Measurements from ENCODE around the gene ATP6V0A4. TPM values are rescaled to one million over a fixed set of nuclear protein-coding genes. Genes with fewer than 3 reads are reported as not detected.

Gene ATP6V0A4
- total RNA-seq, 1 experiment from 2014 or later, result not detected

- TF ChIP-seq SRF (IDR thresholded peaks at IDR 0.05; ENCODE audit: low read depth) (no peak), POLR2AphosphoS5 (IDR thresholded peaks at IDR 0.05; ENCODE audit: low read depth, low read length) (no peak), JUND (IDR thresholded peaks at IDR 0.05) (no peak), EZH2phosphoT487 (IDR thresholded peaks at IDR 0.05; ENCODE audit: borderline replicate concordance) (no peak), ATF3 (IDR thresholded peaks at IDR 0.05) (no peak), SIN3A (IDR thresholded peaks at IDR 0.05; ENCODE audit: low read depth) (no peak), SP1 (IDR thresholded peaks at IDR 0.05; ENCODE audit: low read depth) (no peak)
- TF ChIP-seq, protein P1, sequence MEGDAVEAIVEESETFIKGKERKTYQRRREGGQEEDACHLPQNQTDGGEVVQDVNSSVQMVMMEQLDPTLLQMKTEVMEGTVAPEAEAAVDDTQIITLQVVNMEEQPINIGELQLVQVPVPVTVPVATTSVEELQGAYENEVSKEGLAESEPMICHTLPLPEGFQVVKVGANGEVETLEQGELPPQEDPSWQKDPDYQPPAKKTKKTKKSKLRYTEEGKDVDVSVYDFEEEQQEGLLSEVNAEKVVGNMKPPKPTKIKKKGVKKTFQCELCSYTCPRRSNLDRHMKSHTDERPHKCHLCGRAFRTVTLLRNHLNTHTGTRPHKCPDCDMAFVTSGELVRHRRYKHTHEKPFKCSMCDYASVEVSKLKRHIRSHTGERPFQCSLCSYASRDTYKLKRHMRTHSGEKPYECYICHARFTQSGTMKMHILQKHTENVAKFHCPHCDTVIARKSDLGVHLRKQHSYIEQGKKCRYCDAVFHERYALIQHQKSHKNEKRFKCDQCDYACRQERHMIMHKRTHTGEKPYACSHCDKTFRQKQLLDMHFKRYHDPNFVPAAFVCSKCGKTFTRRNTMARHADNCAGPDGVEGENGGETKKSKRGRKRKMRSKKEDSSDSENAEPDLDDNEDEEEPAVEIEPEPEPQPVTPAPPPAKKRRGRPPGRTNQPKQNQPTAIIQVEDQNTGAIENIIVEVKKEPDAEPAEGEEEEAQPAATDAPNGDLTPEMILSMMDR (IDR thresholded peaks at IDR 0.05 in 2 of 3, conservative IDR thresholded peaks at IDR 0.05 in 1 of 3; ENCODE audit: borderline replicate concordance in 1 of 3, insufficient read depth in 1 of 3, low read depth in 2 of 3, low read length in 2 of 3), result no peak
- H3K36me3 ChIP-seq (ENCODE audit: control insufficient read depth in 1 of 2, insufficient read depth in 2 of 2, low read length in 2 of 2), result no peaks in the 10 kb centered on the region
- ATAC-seq, result no peak
- no peak overlapping the region for H3K27ac ChIP-seq (ENCODE audit: low read depth, low read length)
- no peak overlapping the region for H2AFZ ChIP-seq (ENCODE audit: low read depth, low read length, poor library complexity, severe bottlenecking)
- H3K4me3 ChIP-seq (replicated peaks in 1 of 2; ENCODE audit: low read depth in 1 of 2, low read length in 2 of 2), result no peak overlapping the region
- no peaks in the 10 kb centered on the region for H4K20me1 ChIP-seq (ENCODE audit: insufficient read depth)
- H3K4me1 ChIP-seq (ENCODE audit: control insufficient read depth in 1 of 2, insufficient read depth in 2 of 2, low read length in 2 of 2), result no peaks in the 10 kb centered on the region
- ChIA-PET POLR2A (no interaction called here), RAD21 (ENCODE audit: low non-redundant PET in 1 of 2, low total read pairs in 2 of 2, uncharacterized antibody in 2 of 2, unreplicated experiment in 2 of 2) (no interaction called here), CTCF (no interaction called here)
- no peaks in the 10 kb centered on the region for H3K27me3 ChIP-seq (ENCODE audit: insufficient read depth, low read length)
- no TSS peak for BruUV-seq (replicated peaks)
- no peaks in the 10 kb centered on the region for H3K9me3 ChIP-seq (ENCODE audit: control insufficient read depth in 1 of 2, insufficient read depth in 1 of 2, low read depth in 1 of 2, low read length in 2 of 2)
- no peaks in the 10 kb centered on the region for H3K9me2 ChIP-seq (ENCODE audit: insufficient read depth)
- intact Hi-C loops (cut with micrococcal nuclease), result no loop called here
- H3K9ac ChIP-seq (ENCODE audit: low read length), result no peak overlapping the region
- H3K79me2 ChIP-seq (ENCODE audit: insufficient read depth, low read length), result no peaks in the 10 kb centered on the region
- no peak overlapping the region for H3K4me2 ChIP-seq (ENCODE audit: low read length)
- DNase-seq (ENCODE audit: low read depth, low spot score), result no peak
These were observed 113.7 kb downstream of the ATP6V0A4 start for GRCh38 chr7:138684340-138684739.

GRCh38 chr7:138679793-138680192, 118.2 kb downstream of the ATP6V0A4 start:
- ChIA-PET RAD21 (ENCODE audit: low non-redundant PET in 1 of 2, low total read pairs in 2 of 2, uncharacterized antibody in 2 of 2, unreplicated experiment in 2 of 2) (no interaction called here), CTCF (no interaction called here), POLR2A (no interaction called here)
- no peak for ATAC-seq
- Histone ChIP-seq H3K9me3 (ENCODE audit: control insufficient read depth in 1 of 2, insufficient read depth in 1 of 2, low read depth in 1 of 2, low read length in 2 of 2) (no peaks in the 10 kb centered on the region), H3K4me3 (replicated peaks in 1 of 2; ENCODE audit: low read depth in 1 of 2, low read length in 2 of 2) (no peak overlapping the region), H3K27me3 (ENCODE audit: insufficient read depth, low read length) (no peaks in the 10 kb centered on the region), H3K9me2 (ENCODE audit: insufficient read depth) (no peaks in the 10 kb centered on the region), H2AFZ (ENCODE audit: low read depth, low read length, poor library complexity, severe bottlenecking) (no peak overlapping the region), H3K9ac (ENCODE audit: low read length) (no peak overlapping the region), H3K79me2 (ENCODE audit: insufficient read depth, low read length) (no peaks in the 10 kb centered on the region), H3K4me2 (ENCODE audit: low read length) (no peak overlapping the region), H4K20me1 (ENCODE audit: insufficient read depth) (no peaks in the 10 kb centered on the region), H3K4me1 (ENCODE audit: control insufficient read depth in 1 of 2, insufficient read depth in 2 of 2, low read length in 2 of 2) (no peaks in the 10 kb centered on the region), H3K36me3 (ENCODE audit: control insufficient read depth in 1 of 2, insufficient read depth in 2 of 2, low read length in 2 of 2) (no peaks in the 10 kb centered on the region), H3K27ac (ENCODE audit: low read depth, low read length) (no peak overlapping the region)
- intact Hi-C loops (cut with micrococcal nuclease), result no loop called here
- no peak for DNase-seq (ENCODE audit: low read depth, low spot score)
- no TSS peak for BruUV-seq (replicated peaks)
- TF ChIP-seq, protein P2, sequence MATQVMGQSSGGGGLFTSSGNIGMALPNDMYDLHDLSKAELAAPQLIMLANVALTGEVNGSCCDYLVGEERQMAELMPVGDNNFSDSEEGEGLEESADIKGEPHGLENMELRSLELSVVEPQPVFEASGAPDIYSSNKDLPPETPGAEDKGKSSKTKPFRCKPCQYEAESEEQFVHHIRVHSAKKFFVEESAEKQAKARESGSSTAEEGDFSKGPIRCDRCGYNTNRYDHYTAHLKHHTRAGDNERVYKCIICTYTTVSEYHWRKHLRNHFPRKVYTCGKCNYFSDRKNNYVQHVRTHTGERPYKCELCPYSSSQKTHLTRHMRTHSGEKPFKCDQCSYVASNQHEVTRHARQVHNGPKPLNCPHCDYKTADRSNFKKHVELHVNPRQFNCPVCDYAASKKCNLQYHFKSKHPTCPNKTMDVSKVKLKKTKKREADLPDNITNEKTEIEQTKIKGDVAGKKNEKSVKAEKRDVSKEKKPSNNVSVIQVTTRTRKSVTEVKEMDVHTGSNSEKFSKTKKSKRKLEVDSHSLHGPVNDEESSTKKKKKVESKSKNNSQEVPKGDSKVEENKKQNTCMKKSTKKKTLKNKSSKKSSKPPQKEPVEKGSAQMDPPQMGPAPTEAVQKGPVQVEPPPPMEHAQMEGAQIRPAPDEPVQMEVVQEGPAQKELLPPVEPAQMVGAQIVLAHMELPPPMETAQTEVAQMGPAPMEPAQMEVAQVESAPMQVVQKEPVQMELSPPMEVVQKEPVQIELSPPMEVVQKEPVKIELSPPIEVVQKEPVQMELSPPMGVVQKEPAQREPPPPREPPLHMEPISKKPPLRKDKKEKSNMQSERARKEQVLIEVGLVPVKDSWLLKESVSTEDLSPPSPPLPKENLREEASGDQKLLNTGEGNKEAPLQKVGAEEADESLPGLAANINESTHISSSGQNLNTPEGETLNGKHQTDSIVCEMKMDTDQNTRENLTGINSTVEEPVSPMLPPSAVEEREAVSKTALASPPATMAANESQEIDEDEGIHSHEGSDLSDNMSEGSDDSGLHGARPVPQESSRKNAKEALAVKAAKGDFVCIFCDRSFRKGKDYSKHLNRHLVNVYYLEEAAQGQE (IDR thresholded peaks at IDR 0.05; ENCODE audit: low read depth), result no peak
- TF ChIP-seq POLR2A (IDR thresholded peaks at IDR 0.05; ENCODE audit: borderline replicate concordance, extremely low read depth, insufficient read depth, insufficient read length) (no peak), EZH2phosphoT487 (IDR thresholded peaks at IDR 0.05; ENCODE audit: borderline replicate concordance) (no peak), ATF3 (IDR thresholded peaks at IDR 0.05) (no peak), SRF (IDR thresholded peaks at IDR 0.05; ENCODE audit: low read depth) (no peak), CEBPB (IDR thresholded peaks at IDR 0.05; ENCODE audit: low read depth) (no peak), CBX3 (IDR thresholded peaks at IDR 0.05; ENCODE audit: low read depth) (no peak)
- TF ChIP-seq, protein P1 (IDR thresholded peaks at IDR 0.05 in 2 of 3, conservative IDR thresholded peaks at IDR 0.05 in 1 of 3; ENCODE audit: borderline replicate concordance in 1 of 3, insufficient read depth in 1 of 3, low read depth in 2 of 3, low read length in 2 of 3), result no peak
